ENCODE data around the gene WAS.

Gene WAS

DNA sequence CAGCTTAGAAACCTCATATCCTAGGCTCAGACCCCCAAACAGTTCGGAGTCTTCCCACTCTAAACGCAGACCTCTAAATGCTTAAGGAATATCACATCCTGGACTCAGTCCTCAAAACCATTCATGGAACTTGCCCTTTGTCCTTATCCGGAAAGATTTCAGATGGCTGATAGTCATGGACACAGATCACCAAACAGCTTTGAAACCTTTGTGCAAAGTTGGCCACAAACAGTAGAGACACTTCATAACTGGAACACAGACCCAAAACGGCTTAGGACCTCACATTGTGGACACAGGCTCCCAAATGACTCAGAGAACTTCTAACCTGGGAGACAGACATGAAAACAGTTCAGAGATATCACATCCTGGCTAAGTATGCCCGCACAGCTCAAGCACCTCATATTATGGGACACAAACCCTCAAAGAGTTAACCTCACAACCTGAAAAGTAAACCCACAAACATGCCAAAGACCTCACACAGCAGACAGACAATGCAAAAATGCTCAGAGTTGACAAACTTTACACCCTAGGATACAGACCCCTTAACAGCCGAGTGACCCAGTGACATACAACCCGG lies 28.4 kb downstream of the WAS start:
- no peak for DNase-seq (ENCODE audit: low read depth)

DNA sequence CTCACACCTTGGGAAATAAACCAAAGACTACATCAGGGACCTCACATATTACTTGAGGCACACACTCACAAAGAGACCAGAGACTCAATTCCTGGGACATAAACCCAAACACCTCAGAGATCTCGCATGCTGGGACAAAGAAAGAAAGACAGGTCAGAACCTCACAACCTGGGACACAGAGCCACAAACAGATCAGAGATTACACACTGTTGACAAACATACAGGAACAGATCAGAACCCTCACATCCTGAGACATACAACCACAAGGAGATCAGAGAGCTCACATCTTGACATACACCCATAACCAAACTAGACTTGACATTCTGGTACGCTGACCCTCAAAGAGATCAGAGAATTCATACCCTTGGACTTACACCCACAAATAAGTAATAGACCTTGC lies 30.2 kb downstream of the WAS start:
- DNase-seq (ENCODE audit: low read depth), result no peak

DNA sequence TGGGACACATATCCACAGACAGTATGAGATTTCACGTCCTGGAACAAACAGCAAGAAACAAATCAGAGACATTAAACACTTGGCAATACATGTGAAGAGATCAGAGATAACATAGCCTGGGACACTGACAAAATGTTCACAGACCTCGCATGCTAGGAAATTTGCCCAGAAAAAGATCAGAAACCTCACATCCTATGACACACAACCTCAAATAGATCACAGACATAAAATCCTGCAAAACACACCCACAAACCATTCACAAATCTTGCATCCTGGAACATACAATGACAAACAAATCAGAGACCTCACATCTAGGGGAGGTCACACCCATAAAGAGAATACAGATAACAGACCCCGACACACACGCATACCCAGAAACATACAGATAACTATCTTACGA lies 31.0 kb downstream of the WAS start:
- no peak for DNase-seq (ENCODE audit: low read depth)

DNA sequence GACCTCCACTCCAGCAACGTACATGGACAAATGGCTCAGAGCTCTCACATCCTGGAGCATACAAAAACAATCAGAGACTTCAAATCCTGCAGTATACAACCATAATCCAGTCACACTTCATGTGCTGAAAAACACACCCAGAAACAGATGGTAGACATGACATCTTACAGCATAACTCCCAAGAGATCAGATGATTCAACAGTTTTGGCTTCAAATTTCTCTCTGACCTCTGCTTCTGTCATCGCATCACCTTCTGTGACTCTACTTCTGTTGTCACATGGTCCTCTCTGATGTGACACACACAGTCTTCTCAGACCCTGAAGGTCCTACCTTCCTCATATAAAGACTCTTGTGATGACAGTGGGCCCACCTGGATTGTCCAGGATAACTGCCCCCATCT lies 31.5 kb downstream of the WAS start:
- peak; percentile 8 for DNase-seq (ENCODE audit: low read depth)

DNA sequence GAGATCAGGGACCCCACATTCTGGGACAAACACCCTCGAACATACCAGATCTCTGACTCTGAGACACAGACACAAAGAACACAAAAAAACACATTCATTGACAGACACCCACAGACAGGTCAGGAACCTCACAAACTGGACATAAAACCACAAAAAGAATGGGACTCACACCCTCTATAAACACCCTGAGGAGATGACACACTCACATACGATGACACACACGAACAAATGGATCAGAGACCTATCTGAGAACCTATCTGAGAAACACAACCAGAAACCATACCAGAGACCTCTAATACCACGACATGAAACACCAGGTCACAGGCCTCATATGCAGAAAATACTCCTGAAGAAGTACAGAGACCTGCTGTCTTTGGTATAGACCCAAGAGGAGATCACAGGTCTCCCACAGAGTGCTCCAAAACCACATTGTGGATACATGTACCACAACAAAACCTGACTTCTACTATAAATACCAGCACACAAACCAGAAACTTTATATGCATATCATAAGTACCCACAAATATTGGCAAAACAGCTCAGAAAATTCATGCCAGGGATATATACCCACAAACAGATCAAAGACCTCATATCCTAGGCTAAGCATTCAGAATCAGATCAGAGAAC lies 32.4 kb downstream of the WAS start:
- DNase-seq (ENCODE audit: low read depth), result no peak

DNA sequence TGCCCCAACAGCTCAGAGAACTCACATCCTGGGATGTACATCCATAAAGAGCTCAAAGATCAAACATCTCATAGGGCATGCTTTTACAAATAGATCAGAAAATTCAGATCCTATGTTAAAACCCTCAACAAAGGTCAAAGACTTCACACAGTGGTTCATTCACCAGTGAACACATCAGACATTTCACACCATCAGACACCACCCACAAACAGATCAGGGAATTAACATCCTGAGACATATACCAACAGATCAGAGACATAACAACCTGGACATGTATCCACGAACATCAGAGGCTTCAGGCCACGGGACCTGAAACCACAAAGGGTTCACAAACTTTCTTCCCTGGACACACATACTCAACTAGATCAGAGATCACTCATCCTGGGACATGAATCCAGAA lies 36.4 kb downstream of the WAS start:
- DNase-seq (ENCODE audit: low read depth), result no peak

DNA sequence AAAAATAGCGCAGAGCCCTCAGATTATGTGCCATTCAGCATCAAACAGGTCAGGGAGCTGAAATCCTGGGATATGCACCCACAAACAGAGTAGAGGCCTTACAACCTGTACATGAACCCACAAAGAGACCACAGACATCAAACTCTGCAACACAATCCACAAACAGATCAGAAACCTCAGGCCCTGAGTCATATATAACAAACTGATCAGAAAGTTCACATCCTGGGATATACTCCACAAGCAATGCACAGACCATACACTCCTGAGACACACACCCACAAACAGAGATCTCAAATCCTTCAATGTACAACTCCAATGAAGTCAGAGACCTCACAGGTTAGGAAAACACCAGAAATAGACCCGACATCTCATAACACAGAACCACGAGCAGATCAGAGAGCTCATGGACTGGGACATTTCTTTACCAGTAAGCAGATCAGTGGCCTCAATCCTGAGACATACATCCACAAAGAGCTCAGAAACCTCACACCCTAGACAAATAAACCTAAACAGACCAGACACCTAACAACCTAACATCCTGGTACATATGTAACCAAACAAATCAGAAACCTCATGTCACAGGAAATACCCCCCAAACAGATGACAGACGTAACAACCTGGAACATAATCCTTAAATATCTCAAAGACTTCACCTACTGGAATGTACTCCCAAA lies 37.1 kb downstream of the WAS start:
- DNase-seq (ENCODE audit: low read depth), result no peak

DNA sequence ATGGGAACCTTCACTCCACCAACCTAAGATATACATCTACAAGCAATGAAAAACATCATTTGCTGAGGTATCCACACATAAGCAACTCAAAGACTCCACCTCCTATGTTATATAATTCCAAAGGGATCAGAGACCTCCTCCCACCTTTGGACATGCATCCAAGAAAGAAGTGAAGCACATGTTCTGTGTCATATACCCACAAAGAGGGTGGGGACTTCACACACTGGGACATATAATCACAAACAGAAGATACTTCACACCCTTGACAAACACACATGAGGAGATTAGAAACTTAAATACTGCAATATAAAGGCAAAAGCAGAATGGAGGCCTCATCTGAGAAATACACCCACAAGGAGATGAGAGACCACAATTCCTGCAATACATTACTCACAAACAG lies 38.3 kb downstream of the WAS start:
- no peak for DNase-seq (ENCODE audit: low read depth)

DNA sequence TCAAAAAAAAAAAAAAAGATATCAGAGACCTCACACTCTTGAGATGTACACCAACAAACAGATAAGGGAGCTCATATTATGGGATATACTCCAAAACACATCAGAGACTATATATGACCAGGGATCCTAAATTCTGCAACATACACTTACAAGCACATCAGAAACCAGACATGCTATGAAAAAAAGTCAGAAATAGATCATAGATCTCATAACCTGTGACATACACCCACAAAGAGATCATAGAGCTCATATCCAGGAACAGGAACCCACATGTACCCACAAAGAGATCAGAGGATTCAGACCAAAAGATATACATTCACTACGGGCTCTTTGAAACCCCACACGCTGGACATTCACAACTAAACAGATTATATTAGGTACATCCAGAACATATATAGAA lies 43.0 kb downstream of the WAS start:
- no peak for DNase-seq (ENCODE audit: low read depth)

DNA sequence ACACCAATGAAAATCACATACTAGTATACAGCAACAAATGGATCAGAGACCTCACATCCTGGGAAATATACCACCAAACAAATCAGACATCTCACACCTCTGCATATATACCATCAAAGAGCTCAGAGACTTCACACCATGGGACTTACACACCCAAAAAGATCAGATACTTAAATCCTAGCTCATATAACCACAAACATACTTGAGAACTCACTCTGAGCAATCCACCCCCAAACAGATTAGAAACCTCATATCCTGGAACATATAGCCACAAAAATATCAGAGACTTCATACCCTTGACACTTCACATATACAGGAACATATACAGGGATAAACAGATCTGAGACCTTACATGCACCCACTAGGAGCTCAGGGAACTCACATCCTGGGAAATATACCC lies 45.1 kb downstream of the WAS start:
- DNase-seq (ENCODE audit: low read depth), result no peak

DNA sequence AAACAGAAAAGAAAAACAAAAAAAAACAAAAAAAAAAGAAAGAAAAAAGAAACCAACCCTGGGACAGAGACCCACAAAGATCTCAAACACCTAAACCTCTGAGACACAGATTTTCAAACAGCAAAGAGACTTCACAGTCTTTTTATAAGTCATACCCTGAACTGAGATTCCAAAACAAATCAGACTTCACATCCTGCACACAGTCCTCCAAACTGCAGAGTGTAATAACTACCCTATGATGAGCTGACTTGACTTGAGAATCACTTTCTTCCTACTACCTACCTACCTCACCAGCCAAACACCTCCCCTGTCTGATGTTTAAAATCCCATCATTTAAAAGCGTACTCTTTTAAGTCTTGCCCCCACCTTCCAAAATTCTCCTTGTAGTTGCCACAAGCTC lies 52.7 kb downstream of the WAS start:
- DNase-seq (ENCODE audit: low read depth), result no peak

DNA sequence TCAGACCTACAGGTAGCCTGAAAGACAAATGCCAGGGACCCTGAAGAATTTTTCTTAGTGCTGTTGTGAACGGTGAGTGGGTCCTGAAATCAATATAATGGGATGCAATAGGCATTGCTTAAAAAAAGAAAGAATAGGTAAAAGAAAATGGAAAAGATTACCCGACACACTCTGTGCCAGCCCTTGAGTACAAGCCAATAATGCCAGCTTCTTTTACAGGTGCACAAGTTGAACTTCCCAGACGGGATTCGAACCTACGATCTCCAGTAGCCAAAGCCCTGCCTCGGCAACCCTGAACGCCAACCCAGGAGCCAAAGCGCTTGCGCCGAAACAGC lies 53.2 kb downstream of the WAS start:
- no peak for DNase-seq (ENCODE audit: low read depth)

DNA sequence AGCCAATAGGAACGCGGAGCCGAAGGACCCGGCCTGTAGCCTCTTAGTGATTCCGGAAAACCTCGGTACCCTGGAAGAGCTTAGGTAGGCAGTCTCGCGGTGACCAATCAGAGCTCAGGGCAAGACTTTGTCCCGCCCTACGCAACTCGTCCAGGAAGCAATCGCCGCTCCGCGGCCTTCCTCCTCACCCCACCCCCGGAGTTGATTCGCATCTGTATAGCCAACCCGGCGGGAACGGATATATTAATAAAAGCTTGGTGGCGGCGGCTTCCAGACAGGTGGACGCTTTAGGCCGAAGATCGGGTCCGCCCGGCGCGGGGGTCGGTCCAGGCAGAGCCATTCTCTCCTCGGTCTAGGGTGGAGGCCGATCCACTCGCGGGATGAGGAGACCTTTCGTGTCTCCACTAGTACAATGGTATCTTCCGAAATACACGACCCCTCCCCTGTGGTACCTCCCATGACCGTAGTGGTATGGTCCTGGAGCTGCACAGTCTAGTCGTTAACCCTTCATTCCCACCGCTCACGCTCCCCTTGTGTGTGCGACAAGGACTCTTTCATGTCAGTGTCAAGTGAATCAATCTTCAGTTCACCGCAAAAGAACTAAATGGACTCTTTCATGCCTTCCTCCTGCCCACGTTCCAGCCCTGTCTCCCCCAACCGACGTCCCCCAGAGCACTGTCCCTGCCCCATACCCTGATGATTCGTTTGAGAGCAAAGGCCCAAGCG lies 53.8 kb downstream of the WAS start:
- DNase-seq (ENCODE audit: low read depth), result peak; percentile 97

DNA sequence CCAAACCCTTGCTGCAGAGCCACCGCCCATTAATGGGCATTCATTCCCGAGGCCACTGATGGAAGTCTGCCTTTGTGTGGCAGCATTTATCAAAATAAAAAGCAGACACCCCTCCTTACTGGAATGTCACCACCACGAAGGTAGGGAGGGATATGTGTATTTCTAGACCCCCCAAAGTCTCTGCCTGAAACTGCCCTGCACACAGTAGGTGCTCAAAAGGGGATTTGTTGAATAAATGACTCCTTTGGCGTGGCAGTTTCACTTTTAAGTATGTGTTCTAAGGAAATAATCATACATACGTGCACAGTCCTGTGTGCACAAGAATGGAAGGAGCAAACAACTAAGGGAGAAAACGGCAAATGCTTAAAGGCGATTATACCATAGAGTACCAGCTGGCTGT lies 54.3 kb downstream of the WAS start:
- DNase-seq (ENCODE audit: low read depth), result no peak

All from fibroblast of the conjunctiva (primary cell).